Small intestine (tissue), 7 donors: ENCODE results near the gene ZNF362. TPM values are rescaled to one million over a fixed set of nuclear protein-coding genes. Genes with fewer than 3 reads are reported as not detected.
A peak's percentile ranks its signal among the peaks of the same experiment; 100 is the strongest.

ENCODE experiments used
- DNase-seq, 2 donors: peaks; one replicate each; pipeline versions ENCODE4 v3.0.0 to v3.0.0-alpha.2; 2013
- FAIRE-seq: peaks from 2 replicates; lab custom pipeline; 2012; peaks lifted over from hg19 to GRCh38; lab: Jason Lieb, UNC
- H3K27ac ChIP-seq, 3 donors: one replicate each; pipeline ENCODE4 v1.5.1; 2013; ENCODE audit warnings: low read length in 2 of 3, mild to moderate bottlenecking in 2 of 3, control low read depth in 1 of 3, inconsistent platforms in 1 of 3, low read depth in 1 of 3, moderate library complexity in 1 of 3
- H3K27me3 ChIP-seq, 3 donors: one replicate each; pipeline ENCODE4 v1.6.1; 2013; ENCODE audit warnings: low read length in 3 of 3, inconsistent platforms in 1 of 3; ENCODE audit not compliant: control insufficient read depth in 3 of 3, insufficient read depth in 3 of 3
- H3K36me3 ChIP-seq, 3 donors: one replicate each; pipeline ENCODE4 v1.6.1; 2013; ENCODE audit warnings: low read length in 3 of 3, inconsistent platforms in 1 of 3, low read depth in 1 of 3, mild to moderate bottlenecking in 1 of 3, moderate library complexity in 1 of 3; ENCODE audit not compliant: control insufficient read depth in 3 of 3, insufficient read depth in 2 of 3
- H3K4me1 ChIP-seq, 3 donors: one replicate each; pipeline ENCODE4 v1.6.1; 2013; ENCODE audit warnings: low read length in 2 of 3, inconsistent platforms in 1 of 3, low read depth in 1 of 3, mild to moderate bottlenecking in 1 of 3, moderate library complexity in 1 of 3; ENCODE audit not compliant: control insufficient read depth in 3 of 3, insufficient read depth in 2 of 3
- H3K4me3 ChIP-seq, 3 donors: one replicate each; pipeline ENCODE4 v1.5.1; 2013; ENCODE audit warnings: low read length in 3 of 3, control low read depth in 1 of 3, inconsistent platforms in 1 of 3, low read depth in 1 of 3, mild to moderate bottlenecking in 1 of 3, moderate library complexity in 1 of 3
- H3K9me3 ChIP-seq, 2 donors: one replicate each; pipeline ENCODE4 v1.6.1; 2013; ENCODE audit warnings: low read depth in 1 of 2, low read length in 1 of 2; ENCODE audit not compliant: control insufficient read depth in 2 of 2, insufficient read depth in 1 of 2
- WGBS, 3 donors: extraction: QIAGEN DNeasy Blood & Tissue Kit; methylation state at CpG; one replicate each; pipeline ENCODE4 v1.1.7; 2013; 5-methylcytosine and 5-hydroxymethylcytosine counted together
- polyA plus RNA-seq, 4 donors: library from polyadenylated mRNA; stranded (reverse) in 3 of 4; unstranded in 1 of 4; fragments of 200-250 nt in 3 of 4; fragments of 120-200 nt in 1 of 4; gene quantifications; one replicate each; pipeline versions ENCODE4 v1.2.1 to v1.2.3, GENCODE V29; 2013
- donor health status: healthy with polysubstance abuse.
- donor health status: control.
- donor health status: control.
- donor health status: Bipolar disorder and iron deficiency.
- donor health status: healthy.

The ZNF362 gene
- polyA plus RNA-seq, 4 donors: 3.1 to 27.1 (median 8.1) TPM

DNA sequence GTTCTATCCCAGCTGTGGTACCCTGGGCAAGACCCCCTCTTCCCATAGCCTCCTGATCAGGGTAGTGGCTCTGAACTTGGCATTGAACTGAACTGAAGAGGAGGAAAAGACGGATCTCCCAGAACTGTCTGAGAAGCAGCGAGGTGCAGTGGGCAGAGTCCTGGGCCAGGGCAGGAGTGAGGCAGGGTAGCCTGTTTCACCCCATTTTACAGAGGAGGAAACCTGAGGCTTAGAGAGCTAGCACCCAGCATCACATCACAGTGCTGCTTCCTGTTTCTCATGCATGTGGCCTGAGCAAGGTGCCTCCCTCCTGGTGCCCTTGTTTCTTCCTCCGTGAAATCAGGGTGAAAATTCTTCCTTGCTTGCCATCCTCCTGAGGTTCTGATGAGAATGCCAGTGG, 17.1 kb downstream of the ZNF362 start:
- FAIRE-seq (no peak), DNase-seq (no peak)
- no peaks in the 10 kb centered on the region for H3K9me3 ChIP-seq
- WGBS, 3 donors: 73 to 86% (median 85%) methylated on average over 3 of the region's 3 CpGs
- no peak overlapping the region for H3K4me3 ChIP-seq
- peaks cover 0 to 8% (median 0%) of the 10 kb centered on the region in 3 donors for H3K4me1 ChIP-seq
- H3K27me3 ChIP-seq: no peaks in the 10 kb centered on the region
- H3K36me3 ChIP-seq: peaks cover 0 to 84% (median 0%) of the 10 kb centered on the region in 3 donors
- H3K27ac ChIP-seq: no peak overlapping the region

GRCh38 chr1:33273961-33274371, 17.7 kb downstream of the ZNF362 start:
- H3K4me3 ChIP-seq: no peak overlapping the region
- no peaks in the 10 kb centered on the region for H3K27me3 ChIP-seq
- H3K9me3 ChIP-seq: no peaks in the 10 kb centered on the region
- H3K27ac ChIP-seq: no peak overlapping the region
- no peak for FAIRE-seq
- no peak for DNase-seq
- H3K4me1 ChIP-seq: peaks cover 0 to 8% (median 0%) of the 10 kb centered on the region in 3 donors
- H3K36me3 ChIP-seq: peaks cover 0 to 79% (median 0%) of the 10 kb centered on the region in 3 donors
- WGBS, 3 donors: 82 to 85% (median 83%) methylated on average over 7 of the region's 7 CpGs

- H3K9me3 ChIP-seq: no peaks in the 10 kb centered on the region
- no peak for DNase-seq
- H3K4me1 ChIP-seq: peaks cover 0 to 8% (median 0%) of the 10 kb centered on the region in 3 donors
- FAIRE-seq: no peak
- H3K4me3 ChIP-seq: no peak overlapping the region
- no peak overlapping the region for H3K27ac ChIP-seq
- no peaks in the 10 kb centered on the region for H3K27me3 ChIP-seq
- peaks cover 0 to 74% (median 0%) of the 10 kb centered on the region in 3 donors for H3K36me3 ChIP-seq
- WGBS, 3 donors: 93 to 94% (median 93%) methylated on average over 1 of the region's 1 CpG
Measured at GRCh38 chr1:33274446-33274845, 18.2 kb downstream of the ZNF362 start.

GRCh38 chr1:33275195-33275594, 18.9 kb downstream of the ZNF362 start:
- FAIRE-seq (no peak), DNase-seq (peak in 1 of 2 donors; percentile 23)
- Histone ChIP-seq H3K9me3 (no peaks in the 10 kb centered on the region), H3K4me3 (no peak overlapping the region), H3K36me3 (peaks cover 0 to 72% (median 3%) of the 10 kb centered on the region in 3 donors), H3K27ac (no peak overlapping the region), H3K4me1 (peaks cover 0 to 8% (median 0%) of the 10 kb centered on the region in 3 donors), H3K27me3 (no peaks in the 10 kb centered on the region)
- 83 to 88% (median 86%) methylated on average over 6 of the region's 6 CpGs for WGBS, 3 donors

DNA sequence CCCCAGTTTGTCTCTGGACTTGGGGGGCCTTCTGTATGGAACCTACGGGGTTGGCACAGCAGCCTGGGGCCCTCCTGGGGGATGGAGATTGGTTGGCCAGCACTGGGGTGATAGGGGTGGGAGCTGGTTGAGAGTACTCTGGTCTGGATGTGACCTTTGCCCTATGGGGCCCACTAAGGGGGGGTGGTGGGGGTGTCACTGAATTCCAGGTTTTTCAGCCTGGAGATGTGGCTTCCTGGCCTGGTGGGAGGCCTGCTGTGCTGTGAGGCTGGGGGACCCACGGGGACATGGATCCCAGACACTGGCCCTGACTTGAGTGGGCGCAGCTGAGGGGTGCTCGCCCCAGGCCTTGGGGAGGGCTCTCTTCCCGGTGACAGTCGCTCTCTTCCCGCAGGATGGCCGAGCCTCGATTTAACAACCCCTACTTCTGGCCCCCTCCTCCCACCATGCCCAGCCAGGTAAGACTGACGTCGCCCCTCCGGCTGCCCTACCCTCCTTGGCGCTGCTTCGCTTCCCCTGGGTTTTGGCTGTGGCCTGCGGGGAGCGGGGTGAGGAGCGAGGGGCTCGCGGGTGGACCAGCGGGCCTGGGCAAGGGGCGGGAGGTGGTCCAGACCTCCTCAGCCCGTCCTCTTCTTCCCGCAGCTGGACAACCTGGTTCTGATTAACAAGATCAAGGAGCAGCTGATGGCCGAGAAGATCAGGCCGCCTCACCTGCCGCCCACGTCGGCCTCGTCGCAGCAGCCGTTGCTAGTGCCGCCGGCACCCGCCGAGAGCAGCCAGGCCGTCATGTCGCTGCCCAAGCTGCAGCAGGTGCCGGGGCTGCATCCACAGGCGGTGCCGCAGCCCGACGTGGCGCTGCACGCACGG, 19.6 kb downstream of the ZNF362 start:
- Histone ChIP-seq H3K4me1 (peaks cover 0 to 8% (median 0%) of the 10 kb centered on the region in 3 donors), H3K4me3 (no peak overlapping the region), H3K9me3 (no peaks in the 10 kb centered on the region), H3K36me3 (peaks cover 2 to 72% (median 3%) of the 10 kb centered on the region in 3 donors), H3K27ac (no peak overlapping the region), H3K27me3 (no peaks in the 10 kb centered on the region)
- 95 to 96% (median 96%) methylated on average over 39 to 45 of the region's 45 CpGs for WGBS, 3 donors
- FAIRE-seq: no peak
- DNase-seq: no peak

DNA sequence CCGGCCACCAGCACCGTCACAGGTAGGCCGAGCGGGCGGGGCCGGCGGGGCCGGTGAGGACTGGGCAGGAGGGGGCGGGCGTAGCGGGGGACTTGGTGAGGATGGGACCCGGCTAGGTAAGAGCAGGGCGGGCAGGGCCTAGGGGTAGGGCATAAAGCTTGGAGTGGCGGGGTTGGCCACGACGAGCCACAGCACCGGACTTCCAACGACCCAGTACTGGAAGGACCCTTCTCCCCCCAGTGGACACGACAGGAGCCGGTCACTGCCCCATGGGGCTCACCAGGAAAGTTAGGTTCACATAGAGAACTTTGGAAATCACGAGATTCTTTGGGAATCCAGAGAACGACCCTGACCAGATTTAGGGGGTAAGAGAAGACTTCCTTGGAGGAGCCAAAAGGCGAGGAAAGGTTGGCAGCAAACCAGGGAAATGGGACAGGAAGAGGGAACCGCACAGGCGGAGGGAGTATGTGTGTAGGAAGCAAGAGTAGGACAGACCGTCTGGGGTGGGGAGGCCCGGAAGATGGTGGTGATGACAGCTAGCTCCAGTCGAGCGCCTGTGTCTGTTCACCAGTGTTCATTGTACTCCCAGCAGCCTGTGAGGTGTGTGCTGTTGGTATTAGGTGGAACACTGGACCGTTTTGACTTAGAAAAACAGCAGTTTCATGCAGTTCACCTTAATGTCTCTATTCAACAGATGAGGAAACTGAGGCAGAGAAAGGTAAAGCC, 20.4 kb downstream of the ZNF362 start:
- Histone ChIP-seq H3K4me3 (no peak overlapping the region), H3K27me3 (no peaks in the 10 kb centered on the region), H3K36me3 (peaks cover 3 to 73% (median 6%) of the 10 kb centered on the region in 3 donors), H3K4me1 (peaks cover 0 to 8% (median 0%) of the 10 kb centered on the region in 3 donors), H3K9me3 (no peaks in the 10 kb centered on the region), H3K27ac (no peak overlapping the region)
- WGBS, 3 donors: 89 to 90% (median 89%) methylated on average over 30 of the region's 30 CpGs
- no peak for DNase-seq
- FAIRE-seq: no peak

DNA sequence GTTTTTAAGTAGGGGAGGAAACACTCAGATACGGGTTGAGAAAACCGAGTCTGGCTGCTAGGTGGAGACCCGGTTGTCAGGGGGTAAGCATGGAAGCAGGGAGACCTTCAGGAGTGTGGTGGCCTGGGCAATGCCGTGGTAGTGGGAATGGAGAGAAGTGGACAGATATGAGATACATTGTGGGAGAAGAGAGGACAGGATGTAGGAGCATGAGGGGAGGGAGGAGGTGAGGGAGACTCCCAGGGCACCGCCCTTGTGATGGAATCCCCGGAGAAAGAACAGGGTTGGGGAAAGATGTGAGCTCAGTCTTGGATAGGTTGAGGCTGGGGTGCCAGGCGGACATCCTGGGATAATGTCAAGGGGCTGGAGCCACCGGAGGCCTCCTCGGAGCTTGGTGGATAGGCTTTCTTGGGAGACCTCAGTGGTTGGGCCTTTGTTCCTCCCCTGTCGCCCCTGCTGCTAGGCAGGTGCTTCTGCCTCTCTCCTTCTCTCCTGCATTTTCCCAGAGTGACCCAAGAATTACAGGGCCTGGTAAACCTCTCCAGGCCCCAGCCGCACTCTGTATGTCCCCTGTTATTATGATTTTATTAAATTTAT, 21.3 kb downstream of the ZNF362 start:
- H3K27me3 ChIP-seq: no peaks in the 10 kb centered on the region
- no peak overlapping the region for H3K4me3 ChIP-seq
- DNase-seq (no peak), FAIRE-seq (no peak)
- 90 to 93% (median 93%) methylated on average over 10 to 11 of the region's 11 CpGs for WGBS, 3 donors
- H3K4me1 ChIP-seq: peaks cover 0 to 8% (median 0%) of the 10 kb centered on the region in 3 donors
- no peaks in the 10 kb centered on the region for H3K9me3 ChIP-seq
- H3K36me3 ChIP-seq: peaks cover 3 to 71% (median 6%) of the 10 kb centered on the region in 3 donors
- no peak overlapping the region for H3K27ac ChIP-seq

DNA sequence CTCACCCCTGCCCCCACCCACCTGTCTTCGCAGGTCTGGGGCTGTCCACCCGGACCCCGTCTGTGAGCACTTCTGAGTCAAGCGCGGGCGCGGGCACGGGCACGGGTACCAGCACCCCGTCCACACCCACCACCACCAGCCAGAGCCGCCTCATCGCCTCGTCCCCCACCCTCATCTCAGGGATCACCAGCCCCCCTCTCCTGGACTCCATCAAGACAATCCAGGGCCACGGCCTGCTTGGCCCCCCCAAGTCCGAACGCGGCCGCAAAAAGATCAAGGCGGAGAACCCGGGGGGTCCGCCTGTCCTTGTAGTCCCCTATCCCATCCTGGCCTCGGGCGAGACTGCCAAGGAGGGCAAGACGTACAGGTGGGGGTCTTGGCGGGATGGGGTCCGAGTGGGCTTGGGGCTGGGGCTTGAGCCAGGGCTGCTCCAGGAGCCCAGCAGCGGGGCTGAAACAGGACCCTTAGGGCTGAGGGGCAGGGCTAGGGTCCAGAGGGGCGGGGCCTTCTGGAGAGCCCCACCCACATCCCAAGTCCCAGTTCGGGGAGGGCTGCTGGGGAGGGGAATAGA, 23.9 kb downstream of the ZNF362 start:
- FAIRE-seq (no peak), DNase-seq (no peak)
- H3K36me3 ChIP-seq: peaks cover 3 to 64% (median 6%) of the 10 kb centered on the region in 3 donors
- no peak overlapping the region for H3K27ac ChIP-seq
- 94 to 96% (median 96%) methylated on average over 29 of the region's 29 CpGs for WGBS, 3 donors
- no peak overlapping the region for H3K4me3 ChIP-seq
- H3K4me1 ChIP-seq: peaks cover 0 to 6% (median 0%) of the 10 kb centered on the region in 3 donors
- no peaks in the 10 kb centered on the region for H3K9me3 ChIP-seq
- H3K27me3 ChIP-seq: no peaks in the 10 kb centered on the region
